ENCODE measurements around the gene PPP5C.
A peak's percentile ranks its signal among the peaks of the same experiment; 100 is the strongest.

DNA sequence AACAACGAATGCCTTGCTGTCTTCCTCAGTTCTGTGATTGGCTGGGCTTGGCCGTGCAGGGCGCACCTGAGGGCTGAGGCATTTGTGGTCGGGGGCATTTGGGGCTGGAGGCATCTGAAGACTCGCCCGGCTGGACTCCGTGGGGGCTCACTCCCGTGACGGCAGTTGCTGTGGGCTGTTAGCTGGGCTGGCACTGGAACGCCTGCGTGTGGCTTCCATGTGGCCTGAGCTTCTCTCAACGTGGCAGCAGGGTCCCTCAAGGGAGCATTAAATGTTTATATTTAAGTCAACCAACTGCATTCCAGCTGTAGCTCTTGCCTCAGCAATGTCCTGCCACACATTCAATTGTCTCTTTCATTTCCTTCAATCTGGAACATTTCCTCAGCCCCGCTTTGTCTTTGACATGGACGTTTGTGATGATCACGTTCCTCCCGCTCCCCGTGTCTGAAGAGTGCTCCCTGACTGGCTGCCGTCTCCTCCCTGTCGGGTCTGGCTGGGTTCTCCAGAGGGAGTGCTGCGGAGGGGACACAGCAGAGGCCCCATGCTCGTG, 45.4 kb downstream of the PPP5C start:
- TF ChIP-seq, protein P1, sequence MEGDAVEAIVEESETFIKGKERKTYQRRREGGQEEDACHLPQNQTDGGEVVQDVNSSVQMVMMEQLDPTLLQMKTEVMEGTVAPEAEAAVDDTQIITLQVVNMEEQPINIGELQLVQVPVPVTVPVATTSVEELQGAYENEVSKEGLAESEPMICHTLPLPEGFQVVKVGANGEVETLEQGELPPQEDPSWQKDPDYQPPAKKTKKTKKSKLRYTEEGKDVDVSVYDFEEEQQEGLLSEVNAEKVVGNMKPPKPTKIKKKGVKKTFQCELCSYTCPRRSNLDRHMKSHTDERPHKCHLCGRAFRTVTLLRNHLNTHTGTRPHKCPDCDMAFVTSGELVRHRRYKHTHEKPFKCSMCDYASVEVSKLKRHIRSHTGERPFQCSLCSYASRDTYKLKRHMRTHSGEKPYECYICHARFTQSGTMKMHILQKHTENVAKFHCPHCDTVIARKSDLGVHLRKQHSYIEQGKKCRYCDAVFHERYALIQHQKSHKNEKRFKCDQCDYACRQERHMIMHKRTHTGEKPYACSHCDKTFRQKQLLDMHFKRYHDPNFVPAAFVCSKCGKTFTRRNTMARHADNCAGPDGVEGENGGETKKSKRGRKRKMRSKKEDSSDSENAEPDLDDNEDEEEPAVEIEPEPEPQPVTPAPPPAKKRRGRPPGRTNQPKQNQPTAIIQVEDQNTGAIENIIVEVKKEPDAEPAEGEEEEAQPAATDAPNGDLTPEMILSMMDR (IDR thresholded peaks at IDR 0.05; ENCODE audit: low read depth, low read length): no peak
- TF ChIP-seq MAX (IDR thresholded peaks at IDR 0.05; ENCODE audit: low read depth, low read length): peak; percentile 92
